HFFc6 (cell line): ENCODE results near the gene KRT84. TPM values are rescaled to one million over a fixed set of nuclear protein-coding genes. Genes with fewer than 3 reads are reported as not detected.

ENCODE experiments used
- DNase-seq: peaks from one replicate; pipeline ENCODE4 v3.0.0-alpha.2; 2018
- H3K27ac Mint-ChIP-seq: 2 replicates; pipeline ENCODE4 v1.8.0; 2020; ENCODE audit warnings: mild to moderate bottlenecking, mixed read lengths
- H3K27me3 Mint-ChIP-seq: 2 replicates; pipeline ENCODE4 v1.8.0; 2021; ENCODE audit warnings: mild to moderate bottlenecking, moderate library complexity, mixed read lengths; ENCODE audit not compliant: insufficient read depth
- H3K36me3 Mint-ChIP-seq: 2 replicates; pipeline ENCODE4 v1.8.0; 2021; ENCODE audit warnings: low read depth, mixed read lengths
- H3K4me1 Mint-ChIP-seq: 2 replicates; pipeline ENCODE4 v1.8.0; 2020; ENCODE audit warnings: low read depth, mixed read lengths
- H3K4me3 Mint-ChIP-seq: 2 replicates; pipeline ENCODE4 v1.8.0; 2020; ENCODE audit warnings: mild to moderate bottlenecking, moderate library complexity, mixed read lengths
- H3K9me3 Mint-ChIP-seq: 2 replicates; pipeline ENCODE4 v1.8.0; 2020; ENCODE audit warnings: mild to moderate bottlenecking, mixed read lengths
- CTCF ChIP-seq: fragments of 200-600 bp; sonication (generic); IDR thresholded peaks from 2 replicates; pipeline ENCODE4 v1.5.0; 2021; ENCODE audit warnings: antibody characterized with exemption, mild to moderate bottlenecking
- total RNA-seq, 6 experiments: library from RNA; stranded (reverse); fragmentation: NEBNext Ultra II Directional; extraction: Animal tissue kit (Norgen Biotek cat#: 25700); gene quantifications; 2 replicates in 1 of 6; 3 replicates in 5 of 6; pipeline ENCODE4 v1.2.3, GENCODE V29; 2021

Gene KRT84
- total RNA-seq, 6 experiments from 2014 or later = not detected

- H3K4me3 Mint-ChIP-seq = no peak overlapping the region
- no peaks in the 10 kb centered on the region for H3K4me1 Mint-ChIP-seq
- no peaks in the 10 kb centered on the region for H3K36me3 Mint-ChIP-seq
- peaks cover 58% of the 10 kb centered on the region for H3K27me3 Mint-ChIP-seq
- TF ChIP-seq CTCF = no peak
- no peak overlapping the region for H3K27ac Mint-ChIP-seq
- no peak for DNase-seq
- no peaks in the 10 kb centered on the region for H3K9me3 Mint-ChIP-seq
These were observed 38.4 kb upstream of the KRT84 start for GRCh38 chr12:52423661-52424500.

GRCh38 chr12:52423035-52423434 is 37.6 kb upstream of the KRT84 start:
- Mint-ChIP-seq H3K27me3 (peaks cover 50% of the 10 kb centered on the region), H3K27ac (no peak overlapping the region), H3K9me3 (no peaks in the 10 kb centered on the region), H3K4me3 (no peak overlapping the region), H3K36me3 (no peaks in the 10 kb centered on the region), H3K4me1 (no peaks in the 10 kb centered on the region)
- TF ChIP-seq CTCF = no peak
- no peak for DNase-seq

- no peaks in the 10 kb centered on the region for H3K9me3 Mint-ChIP-seq
- H3K4me3 Mint-ChIP-seq = no peak overlapping the region
- H3K36me3 Mint-ChIP-seq = no peaks in the 10 kb centered on the region
- H3K4me1 Mint-ChIP-seq = peaks cover 9% of the 10 kb centered on the region
- no peak for DNase-seq
- H3K27me3 Mint-ChIP-seq = peaks cover 33% of the 10 kb centered on the region
- TF ChIP-seq CTCF = no peak
- H3K27ac Mint-ChIP-seq = no peak overlapping the region
These were observed 34.2 kb upstream of the KRT84 start for GRCh38 chr12:52419656-52420055.

GRCh38 chr12:52418576-52419110 is 33.2 kb upstream of the KRT84 start:
- H3K4me3 Mint-ChIP-seq = no peak overlapping the region
- TF ChIP-seq CTCF = no peak
- H3K4me1 Mint-ChIP-seq = peaks cover 9% of the 10 kb centered on the region
- DNase-seq = no peak
- H3K36me3 Mint-ChIP-seq = no peaks in the 10 kb centered on the region
- H3K27me3 Mint-ChIP-seq = peaks cover 34% of the 10 kb centered on the region
- H3K27ac Mint-ChIP-seq = no peak overlapping the region
- no peaks in the 10 kb centered on the region for H3K9me3 Mint-ChIP-seq

GRCh38 chr12:52417740-52418139 is 32.3 kb upstream of the KRT84 start:
- Mint-ChIP-seq H3K4me3 (no peak overlapping the region), H3K9me3 (no peaks in the 10 kb centered on the region), H3K4me1 (peaks cover 9% of the 10 kb centered on the region), H3K27ac (no peak overlapping the region), H3K27me3 (peaks cover 29% of the 10 kb centered on the region), H3K36me3 (no peaks in the 10 kb centered on the region)
- DNase-seq = no peak
- no peak for TF ChIP-seq CTCF
